Hypothalamus (tissue), 51 donors: ENCODE data around the gene ZNF736.
"Not testable (repeated sequence)": the region's sequence is repeated elsewhere in the genome, so short reads cannot be mapped to it uniquely, and the experiment has no call there.

Experiments used
- DNase-seq, 51 donors: peaks; one replicate each; lab custom pipeline; 2025; lab: John Stamatoyannopoulos, UW

The ZNF736 gene

DNA sequence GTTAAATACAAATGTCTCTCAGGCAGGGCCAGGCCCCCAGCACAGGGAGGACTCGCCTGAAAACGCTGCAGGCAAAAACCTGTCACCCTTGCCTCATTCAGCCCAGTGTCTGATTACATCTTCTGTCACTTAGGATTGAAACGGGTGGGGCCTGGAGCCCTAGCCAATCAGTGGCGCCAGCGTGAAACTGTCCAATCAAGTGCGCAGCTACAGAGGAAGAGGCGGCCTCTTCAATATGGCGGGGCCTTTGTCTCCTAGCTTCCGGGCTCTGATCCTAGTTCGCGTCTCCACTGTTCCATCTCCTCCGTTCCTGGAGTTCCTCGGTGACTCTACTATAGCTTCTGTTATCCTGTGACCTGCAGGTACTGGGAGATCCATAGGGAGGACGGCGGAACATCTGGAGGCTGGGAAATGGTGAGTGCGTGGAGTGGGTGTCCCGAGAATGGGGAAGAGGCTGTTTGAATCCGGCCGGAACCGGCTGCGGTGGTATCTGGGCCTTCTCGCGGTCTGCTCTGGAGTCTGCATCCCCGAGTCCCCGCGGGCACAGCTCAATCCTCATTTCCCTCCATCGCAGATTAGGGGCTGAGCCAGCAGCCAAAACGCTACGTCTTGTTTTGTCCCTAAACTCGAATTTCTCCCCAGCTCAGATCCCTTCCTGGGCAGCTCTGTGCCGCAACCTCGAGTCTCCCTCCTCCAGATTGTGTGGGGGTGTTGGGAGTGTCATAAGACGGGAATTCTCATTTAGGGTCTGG, at the start of gene ZNF736:
ZNF736 (plus strand) TSS at position 222 of the 752 bp plus-strand sequence; CDS start at position 412, 190 bp downstream.
- peak; percentile 10 to 95 (median 82) for DNase-seq

DNA sequence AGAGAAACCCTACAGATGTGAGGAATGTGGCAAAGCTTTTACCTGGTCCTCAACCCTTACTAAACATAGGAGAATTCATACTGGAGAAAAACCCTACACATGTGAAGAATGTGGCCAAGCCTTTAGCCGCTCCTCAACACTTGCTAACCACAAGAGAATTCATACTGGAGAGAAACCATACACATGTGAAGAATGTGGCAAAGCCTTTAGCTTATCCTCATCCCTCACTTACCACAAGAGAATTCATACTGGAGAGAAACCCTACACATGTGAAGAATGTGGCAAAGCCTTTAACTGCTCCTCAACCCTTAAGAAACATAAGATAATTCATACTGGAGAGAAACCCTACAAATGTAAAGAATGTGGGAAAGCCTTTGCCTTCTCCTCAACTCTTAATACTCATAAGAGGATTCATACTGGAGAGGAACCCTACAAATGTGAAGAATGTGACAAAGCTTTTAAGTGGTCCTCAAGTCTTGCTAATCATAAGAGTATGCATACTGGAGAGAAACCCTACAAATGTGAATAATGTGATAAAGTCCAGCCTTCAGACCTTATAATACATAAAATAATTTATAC, 47.3 kb upstream of the ZNF736 start:
- DNase-seq, result no peak

GRCh38 chr7:64277630-64278029, 36.1 kb upstream of the ZNF736 start:
- no peak for DNase-seq

DNA sequence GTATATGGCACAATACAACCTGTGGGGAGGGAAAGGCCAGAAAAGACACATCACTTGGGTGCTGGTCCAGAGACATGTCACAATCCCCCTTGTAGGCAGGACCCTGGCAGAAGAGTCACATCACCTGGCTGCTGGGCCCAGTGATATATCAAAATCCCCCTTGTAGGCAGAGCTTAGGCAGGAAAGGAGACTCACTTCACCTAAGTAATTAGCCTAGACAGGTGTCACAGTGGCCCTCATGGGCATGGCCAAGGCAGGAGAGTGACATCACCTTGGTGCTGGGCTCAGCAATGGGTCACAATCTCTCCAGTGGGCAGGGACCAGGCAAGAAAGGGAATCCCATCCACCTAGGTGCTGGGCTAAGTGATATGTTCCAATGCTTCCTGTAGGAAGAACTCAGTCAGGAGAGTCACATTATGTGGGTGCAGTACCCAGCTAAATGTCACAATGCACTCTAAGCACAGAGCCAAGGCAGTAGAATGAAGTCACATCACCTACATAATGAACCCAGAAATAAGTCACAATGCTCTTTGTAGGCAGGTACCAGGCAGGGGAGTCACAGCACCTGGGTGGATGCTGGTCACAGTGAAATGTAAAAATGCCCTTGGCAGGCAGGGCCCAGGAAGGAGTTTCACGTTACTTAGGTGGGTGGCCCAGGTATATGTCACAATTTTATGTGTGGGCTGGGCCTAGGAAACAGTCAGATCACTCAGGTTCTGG, 18.9 kb upstream of the ZNF736 start:
- no peak for DNase-seq

DNA sequence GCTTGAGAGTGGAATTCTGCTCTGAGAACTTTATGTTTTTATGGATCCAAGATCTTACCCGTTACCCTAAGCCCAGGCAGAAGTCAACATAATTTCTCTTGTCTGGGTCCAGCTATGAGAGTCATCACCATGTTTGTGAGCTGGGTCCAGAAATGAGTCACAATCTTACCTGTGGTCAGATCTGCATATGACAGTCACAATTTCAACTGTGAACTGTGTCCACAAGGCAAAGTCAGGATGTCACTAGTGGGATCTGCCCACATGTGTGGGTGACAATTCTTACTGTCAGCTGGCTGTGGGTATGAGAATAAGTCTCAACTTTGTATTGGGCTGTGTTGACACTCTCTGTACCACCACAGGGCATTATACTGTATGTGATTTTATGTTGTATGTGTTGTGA, 16.3 kb upstream of the ZNF736 start:
- DNase-seq, result not testable (repeated sequence)

DNA sequence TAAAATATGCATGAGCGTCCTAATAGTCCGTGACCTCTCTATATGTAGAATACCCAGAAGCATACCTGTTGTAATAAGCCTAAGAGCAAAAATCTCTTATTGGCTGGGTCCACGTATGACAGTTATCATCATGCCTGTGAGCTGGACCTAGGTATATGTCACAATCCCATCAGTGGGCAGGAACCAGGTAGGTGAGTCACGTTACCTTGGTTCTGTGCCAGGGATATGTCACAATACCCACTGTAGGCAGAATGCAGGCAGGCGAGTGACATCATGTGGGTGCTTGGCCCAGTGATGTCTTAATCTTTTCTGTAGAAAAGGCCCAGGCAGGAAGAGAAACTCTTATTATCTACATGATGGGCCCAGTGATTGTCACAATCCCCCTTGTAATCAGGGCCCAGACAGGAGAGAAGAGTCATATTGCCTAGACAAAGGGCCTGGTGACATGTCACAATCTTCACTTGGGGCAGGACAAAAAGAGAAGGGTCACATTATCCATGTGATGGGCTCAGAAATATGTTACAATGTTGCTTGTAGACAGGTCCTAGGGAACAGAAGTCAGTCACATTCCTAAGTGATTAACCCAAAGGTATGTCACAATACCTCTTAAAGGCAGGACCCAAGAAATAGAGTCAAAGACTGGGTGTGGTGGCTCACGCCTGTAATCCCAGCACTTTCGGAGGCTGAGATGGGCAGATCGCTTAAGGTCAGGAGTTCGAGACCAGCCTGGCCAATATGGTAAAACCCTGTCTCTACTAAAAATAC, 12.9 kb upstream of the ZNF736 start:
- DNase-seq, result no peak

DNA sequence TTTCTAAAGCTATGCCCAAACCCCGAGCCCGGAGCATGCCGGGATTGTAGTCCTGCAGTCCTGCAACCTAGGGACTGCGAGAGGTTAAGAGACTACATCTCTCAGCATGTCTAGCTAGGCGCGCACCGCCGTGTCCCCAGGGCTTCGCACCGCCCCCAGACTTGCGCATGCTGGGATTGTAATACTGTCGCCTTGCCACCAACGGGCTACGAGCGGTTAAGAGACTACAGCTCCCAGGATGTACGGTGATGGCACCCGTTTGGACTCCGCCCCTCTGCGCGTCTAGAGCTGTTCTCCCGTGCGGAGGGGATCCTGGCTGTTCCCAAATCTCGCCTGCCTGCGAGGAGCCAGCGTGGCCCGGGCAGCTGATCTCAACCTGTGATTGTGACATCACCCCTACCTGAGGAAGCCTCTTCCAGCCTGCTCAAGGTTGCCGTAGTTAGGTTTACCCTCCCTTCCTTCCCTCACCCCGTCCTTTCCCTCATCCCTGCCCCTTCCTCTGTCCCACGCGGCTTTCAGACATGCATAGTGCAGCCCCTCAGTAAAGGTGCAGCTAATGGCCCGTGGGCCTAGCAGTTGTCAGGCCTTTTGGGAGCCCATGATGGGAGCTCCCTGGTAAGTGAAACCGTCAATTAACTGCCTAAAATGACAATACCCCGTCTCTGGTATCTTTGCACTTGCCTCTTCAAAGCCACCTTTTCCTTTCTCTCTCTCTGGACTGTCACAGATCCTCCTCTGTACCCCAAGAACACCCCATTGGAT, 6.3 kb upstream of the ZNF736 start:
- DNase-seq, result peak; percentile 58 to 99 (median 92)

DNA sequence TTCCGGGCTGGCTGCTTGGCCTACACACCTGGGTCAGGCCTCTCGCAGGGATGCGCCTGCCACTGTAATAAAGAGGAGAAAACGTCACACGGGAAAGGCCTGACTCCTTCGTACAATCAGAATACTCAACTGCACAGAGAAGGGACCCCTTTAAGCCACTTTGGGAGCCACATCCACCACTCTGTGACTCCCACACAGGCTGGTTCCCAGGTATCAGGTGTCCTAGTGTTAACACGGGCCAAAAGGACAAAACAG, 5.8 kb upstream of the ZNF736 start:
- DNase-seq, result peak in 6 of 51 donors; percentile 8 to 70 (median 33)

DNA sequence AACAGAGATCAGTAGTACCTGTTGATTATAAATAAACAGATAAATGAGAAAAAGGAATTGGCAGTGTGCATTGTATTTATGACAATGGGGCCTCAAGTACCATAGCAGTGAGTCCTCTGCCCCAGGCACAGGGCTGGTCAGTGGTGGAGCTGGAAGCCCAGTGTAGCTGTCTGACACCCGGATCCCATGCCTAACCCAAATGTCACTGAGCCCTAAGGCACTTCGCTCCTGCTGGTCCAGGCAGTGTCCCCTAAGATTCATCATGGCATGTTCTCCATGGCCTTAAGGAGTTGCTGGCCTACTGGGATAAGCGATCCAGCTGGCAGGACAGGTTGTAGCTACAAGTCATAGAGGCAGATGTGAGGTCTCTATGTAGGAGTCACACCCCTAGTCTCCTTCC, 3.3 kb upstream of the ZNF736 start:
- no peak for DNase-seq

DNA sequence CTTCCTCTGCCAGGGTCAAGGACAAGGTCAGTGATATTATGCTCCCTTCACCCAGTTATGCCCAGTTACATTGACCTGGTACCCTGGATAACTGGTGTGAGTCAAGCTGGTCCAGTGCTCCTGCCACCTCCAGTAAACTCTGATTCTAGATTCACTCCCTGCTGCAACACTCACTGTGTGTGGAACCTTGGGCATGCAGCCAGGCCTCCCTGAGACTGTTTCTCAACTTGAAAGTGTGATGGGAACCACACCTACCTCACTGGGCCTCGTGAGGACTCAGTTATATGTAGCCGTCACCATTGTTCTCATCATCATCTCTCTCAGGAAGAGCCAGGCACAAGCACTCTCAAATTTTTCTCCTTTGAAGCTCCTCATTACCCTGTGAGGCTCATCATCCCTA, 935 bp upstream of the ZNF736 start:
- DNase-seq, result peak in 1 of 51 donors; percentile 51

DNA sequence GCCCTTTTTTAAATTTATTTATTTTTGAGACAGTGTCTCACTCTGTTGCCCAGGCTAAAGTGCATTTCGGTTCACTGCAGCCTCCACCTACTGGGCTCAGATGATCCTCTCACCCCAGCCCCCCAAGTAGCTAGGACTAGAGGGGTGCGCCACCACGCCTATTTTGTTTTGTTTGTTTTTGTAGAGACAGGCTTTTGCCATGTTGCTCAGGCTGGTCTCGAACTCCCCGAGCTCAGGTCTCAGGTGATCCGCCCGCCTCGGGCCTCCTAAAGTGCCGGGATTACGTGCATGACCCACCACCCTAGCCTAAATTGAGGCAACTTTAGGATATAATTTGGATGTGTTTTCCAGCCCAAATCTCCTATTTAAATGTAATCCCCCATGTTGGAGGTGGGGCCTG, 805 bp downstream of the ZNF736 start:
- peak in 2 of 51 donors; percentile 5 to 18 for DNase-seq

DNA sequence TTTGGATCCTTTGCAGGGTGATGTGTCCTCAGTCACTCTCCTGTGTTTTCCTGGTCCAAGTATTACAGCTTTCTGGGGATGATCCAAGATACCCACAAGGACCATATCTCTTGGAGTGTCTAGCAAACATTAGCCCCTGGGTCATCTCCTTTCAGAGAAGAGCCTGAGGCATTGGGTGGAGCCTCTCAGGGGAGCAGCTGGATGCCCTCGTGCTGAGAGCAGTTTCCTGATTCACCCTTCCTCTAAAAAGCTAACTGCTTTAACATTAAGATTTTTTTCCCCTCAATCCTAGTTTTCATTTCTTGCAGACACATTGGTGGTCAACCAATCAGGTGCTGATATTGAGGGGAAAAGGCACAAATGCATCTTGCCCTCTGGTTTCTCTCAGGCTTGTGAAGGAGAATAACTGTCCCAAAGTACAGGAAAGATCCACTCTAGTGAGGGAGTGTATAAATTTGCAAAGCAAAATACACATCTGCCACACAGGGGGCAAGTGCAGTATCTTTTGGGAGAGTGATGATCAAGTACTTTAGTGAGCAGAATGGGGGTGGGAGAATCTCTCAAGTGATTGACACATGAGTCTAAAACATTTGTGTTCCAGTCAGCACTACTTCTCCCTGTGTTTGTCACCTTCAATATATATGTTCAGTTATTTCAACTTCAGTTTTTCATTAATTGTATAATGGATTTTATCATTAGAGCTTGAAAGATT, 2.4 kb downstream of the ZNF736 start:
- not testable (repeated sequence) for DNase-seq

GRCh38 chr7:64320547-64321513, 7.1 kb downstream of the ZNF736 start:
- DNase-seq, result peak in 1 of 51 donors; percentile 2

GRCh38 chr7:64324166-64324565, 10.4 kb downstream of the ZNF736 start:
- DNase-seq, result peak in 1 of 51 donors; percentile 1

GRCh38 chr7:64348713-64349210, 35.0 kb downstream of the ZNF736 start:
- DNase-seq, result not testable (repeated sequence)

- no peak for DNase-seq
Measured at GRCh38 chr7:64359543-64359942, 45.8 kb downstream of the ZNF736 start.

GRCh38 chr7:64371116-64371515, 57.4 kb downstream of the ZNF736 start:
- no peak for DNase-seq

DNA sequence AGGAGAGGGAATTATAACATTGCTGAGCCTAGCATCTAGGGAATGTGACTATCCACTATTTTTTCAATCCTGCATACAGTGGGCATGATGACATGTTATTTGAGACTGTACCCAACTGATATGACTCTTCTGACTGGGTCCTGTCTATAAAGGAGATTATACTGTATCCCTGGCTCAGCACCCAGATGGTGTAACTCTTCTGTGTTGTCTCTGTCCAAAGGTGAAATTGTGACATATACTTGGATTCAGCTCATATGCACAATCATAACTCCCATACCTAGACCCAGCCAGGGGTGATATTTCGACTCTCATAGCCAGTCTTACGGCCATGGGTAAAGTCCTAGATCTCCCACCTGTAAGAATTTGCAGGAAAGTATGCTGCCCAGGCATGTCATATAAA, 59.3 kb downstream of the ZNF736 start:
- no peak for DNase-seq
